HPDE6-E6E7 (cell line): ENCODE measurements around the gene CAMK2B.

ENCODE experiments used
- DNase-seq: peaks from one replicate; pipeline ENCODE4 v3.0.0; 2011; ENCODE audit warnings: missing footprints; ENCODE audit errors: extremely low spot score

Gene CAMK2B

DNA sequence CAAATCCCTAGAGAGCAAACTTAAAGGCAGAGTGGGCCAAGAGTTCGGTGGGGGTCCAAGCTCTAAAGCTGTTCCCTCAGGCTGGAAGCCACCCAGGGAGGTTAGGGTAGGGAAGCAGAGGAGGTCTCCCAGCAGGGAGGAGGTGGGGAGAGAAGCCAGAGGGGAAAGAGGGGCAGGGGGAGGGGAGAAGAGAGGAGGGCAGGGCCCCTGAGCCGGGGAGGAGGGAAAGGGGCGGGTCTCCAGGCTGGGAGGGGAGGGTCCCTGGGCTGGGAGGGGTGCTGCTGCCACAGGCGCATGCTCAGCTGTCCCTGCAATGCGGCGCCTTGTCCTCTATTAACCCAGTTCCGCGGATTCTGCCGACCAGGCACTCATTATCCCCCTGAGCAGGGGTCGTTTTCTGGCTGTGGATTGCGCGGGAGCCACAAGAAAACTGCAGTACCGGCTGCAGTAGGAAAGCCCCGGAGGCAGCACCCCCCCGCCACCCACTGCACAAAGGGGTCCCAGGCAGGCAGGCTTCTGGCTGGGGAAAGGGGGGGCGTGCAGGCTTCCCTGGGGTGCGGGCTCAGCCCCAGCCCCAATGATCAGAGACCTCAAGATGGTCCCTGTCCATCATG lies 49.3 kb downstream of the CAMK2B start:
- no peak for DNase-seq

DNA sequence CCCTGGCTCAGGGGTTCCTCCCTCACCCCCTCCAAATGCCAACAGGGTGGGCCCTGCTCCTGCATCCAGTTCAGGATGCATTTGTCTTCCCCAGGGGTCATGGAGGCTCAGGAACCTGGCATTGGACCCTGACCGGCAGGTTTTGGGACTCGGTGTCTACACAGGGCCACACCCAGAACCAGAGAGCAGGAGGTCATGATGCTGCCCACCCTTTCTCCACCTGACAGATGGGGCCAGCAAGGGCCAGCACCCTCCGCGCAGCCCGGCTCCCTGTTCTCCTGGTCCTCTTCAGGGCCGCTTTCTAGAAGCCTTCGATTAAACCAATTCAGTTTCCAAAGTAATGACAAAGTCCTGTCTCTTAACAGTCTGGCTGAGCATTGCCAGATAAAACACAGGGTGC lies 50.2 kb downstream of the CAMK2B start:
- DNase-seq, result no peak

- DNase-seq, result no peak
These were observed 50.8 kb downstream of the CAMK2B start for GRCh38 chr7:44274623-44274975.

DNA sequence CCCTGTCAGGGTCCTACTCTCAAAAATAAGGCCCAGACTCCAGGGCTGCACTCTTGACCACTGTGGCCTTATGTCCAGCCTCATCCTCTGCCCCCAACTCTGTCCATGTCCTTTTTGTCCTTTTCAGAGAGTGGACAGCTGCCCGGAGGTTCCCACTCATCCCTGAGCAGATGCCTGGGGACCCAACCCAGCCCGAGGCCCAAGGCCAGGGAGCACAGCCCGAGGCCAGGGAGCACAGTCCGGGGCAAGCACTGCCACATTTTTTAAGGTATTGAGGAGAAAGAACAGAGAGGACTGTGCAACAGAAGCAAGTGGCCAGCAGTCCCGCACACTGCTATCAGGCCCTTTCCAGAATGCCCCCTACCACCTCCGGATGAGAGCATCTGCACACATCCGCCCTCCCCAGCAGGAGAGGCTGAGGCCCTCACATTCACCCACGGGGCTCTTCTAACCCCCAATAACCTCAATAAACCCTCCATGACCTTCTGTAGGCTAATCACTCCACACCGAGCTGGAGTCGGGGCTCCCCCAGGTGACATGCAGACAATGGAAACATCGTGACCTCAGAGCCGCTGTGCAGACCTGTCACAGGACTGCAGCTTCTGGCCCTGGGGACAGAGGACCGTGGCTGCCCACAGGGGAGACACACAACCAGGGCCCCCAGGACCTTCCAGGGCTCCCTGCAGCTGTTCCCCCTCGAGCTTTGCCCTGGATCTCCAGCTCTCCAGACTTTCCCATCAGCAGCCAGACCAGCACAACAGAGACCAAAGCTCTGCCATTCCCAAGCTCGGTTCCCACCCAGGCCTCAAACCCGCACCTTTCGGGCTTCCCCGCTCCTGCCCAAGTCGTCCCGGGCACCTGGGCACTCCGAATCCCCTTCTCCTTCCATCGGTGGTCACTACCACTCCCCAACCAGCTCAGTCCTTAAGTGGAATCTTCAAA lies 51.4 kb downstream of the CAMK2B start:
- DNase-seq, result no peak

GRCh38 chr7:44272981-44273380 lies 52.4 kb downstream of the CAMK2B start:
- no peak for DNase-seq

- no peak for DNase-seq
These were observed 52.9 kb downstream of the CAMK2B start for GRCh38 chr7:44272456-44272855.

GRCh38 chr7:44269943-44270493 lies 55.4 kb downstream of the CAMK2B start:
- no peak for DNase-seq

DNA sequence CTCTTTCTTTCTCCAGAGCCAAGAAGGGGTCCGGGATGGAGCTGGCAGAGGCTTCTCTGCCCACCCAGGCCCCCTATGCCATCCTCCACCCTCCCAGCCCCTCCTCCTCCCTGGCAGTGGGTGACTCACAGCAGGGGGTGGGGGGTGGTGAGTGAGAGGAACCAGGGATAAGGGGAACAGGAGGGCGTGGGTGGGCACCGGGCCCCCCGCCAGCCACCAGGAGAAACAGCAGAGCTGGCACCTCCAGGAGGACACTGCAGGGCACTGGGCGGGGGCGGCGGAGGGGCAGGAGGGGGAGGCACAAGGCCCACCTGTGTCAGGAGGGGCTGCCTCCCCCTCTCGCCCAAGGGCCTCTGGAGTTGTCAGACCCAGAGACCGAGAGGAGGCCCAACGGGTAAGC lies 56.0 kb downstream of the CAMK2B start:
- DNase-seq, result no peak

GRCh38 chr7:44268671-44269070 lies 56.7 kb downstream of the CAMK2B start:
- no peak for DNase-seq

DNA sequence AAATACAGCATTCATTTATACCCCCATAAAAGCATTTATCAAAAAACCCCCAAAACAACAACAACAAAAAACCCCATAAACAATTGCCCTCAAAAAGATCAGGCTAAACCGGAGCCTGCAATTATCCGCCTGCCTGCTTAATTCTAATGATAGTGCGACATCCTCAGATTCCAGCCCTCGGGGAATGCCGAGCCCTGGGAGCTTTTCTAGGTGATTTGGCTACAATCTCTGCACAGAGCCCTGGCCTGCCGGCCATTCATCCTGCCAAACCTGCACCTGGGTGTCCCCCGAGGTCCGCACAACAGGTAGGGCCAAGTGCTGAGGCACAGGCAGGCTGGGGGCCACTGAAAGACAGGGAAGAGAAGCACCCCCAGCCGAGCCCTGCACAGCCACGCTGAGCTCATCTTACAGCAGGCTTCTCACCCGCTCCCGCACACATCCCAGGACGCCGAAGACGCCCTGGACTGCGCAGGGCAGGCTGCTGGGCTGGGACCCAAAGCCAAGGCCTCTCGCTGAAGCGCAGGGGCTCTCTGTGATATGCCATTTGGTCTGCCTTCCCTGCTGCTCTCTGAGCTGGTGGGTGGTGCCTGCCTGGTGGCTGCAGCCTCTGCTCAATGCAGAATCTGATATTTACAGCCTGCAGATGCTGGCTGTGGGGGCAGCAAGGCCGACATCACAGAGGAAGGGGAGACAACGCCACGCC lies 57.5 kb downstream of the CAMK2B start:
- DNase-seq, result no peak

DNA sequence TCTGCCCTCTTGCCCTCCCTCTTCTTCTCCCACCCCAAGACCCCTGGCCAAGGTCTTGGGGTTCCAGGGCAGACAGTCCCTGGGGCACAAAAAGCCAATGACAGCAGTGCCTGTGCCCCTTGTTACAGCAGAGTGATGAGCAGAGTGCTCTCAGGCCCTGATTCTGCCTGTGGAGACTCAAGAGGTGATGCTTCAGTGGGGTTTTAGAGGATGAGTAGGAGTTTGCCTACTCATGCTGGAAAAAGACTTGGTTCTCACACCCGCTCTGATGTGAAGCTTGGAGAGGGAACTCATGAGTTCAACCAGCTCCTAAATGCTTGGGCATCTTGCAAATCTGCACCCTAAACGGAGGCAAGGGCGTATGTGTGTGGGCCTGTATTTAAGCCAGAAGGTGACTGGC lies 58.2 kb downstream of the CAMK2B start:
- DNase-seq, result no peak

DNA sequence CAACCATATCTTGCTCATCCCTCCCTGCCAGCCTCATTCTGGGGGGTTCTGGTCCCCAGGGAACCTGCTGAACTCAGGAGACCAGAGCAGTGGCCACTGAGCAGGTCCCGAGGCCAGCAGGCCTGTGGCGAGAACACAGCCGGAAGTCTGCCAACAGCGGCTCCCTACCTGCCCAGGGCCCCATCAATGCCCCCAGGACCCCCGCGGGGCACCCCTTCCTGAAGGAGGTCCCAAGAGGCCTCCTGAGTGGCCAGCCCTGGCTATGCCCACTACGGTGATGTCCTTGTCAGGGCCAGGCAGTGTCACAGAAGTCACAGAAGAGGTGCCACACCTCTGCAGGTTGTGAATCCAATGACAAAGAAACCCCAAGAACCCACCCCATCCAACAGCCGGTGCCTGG lies 58.9 kb downstream of the CAMK2B start:
- no peak for DNase-seq

GRCh38 chr7:44265728-44266127 lies 59.7 kb downstream of the CAMK2B start:
- no peak for DNase-seq

GRCh38 chr7:44264221-44264931 lies 61.0 kb downstream of the CAMK2B start:
- peak; percentile 96 for DNase-seq

DNA sequence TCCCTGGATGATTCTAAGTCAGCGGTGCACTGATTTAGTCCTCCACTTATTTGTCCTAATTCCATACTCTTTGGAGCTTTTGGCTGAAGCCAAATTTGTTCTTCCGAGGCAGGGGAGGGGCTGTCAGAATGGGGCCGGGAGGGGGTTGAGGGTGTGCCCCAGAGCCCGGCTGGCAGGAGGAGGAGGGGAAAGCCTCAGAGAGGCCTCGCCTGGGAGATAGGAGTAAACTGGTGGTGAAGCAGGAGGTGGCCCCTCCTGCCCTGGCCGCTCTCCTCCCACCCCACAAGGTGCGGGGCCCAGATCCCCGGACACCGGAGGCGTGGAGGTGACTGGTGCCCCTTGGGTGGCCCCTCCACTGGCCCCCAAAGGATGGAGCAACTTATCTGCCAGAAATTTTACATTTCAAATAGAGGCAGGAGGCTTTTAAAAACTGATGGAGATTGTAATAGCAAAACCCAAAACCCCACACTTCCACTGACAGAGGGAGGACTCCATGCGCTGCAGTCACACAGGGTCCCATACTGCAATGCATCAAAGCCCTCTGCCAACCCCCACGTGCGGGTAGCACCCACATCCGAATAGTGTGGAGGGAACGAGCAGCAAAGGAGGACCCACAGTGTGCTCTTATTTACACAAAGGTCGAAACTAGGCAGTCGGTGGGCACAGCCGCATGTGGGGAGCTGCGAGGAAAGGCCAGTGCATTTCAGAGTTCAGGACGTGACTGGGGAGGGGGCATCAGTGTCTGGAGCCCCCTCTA lies 61.9 kb downstream of the CAMK2B start:
- DNase-seq, result no peak

DNA sequence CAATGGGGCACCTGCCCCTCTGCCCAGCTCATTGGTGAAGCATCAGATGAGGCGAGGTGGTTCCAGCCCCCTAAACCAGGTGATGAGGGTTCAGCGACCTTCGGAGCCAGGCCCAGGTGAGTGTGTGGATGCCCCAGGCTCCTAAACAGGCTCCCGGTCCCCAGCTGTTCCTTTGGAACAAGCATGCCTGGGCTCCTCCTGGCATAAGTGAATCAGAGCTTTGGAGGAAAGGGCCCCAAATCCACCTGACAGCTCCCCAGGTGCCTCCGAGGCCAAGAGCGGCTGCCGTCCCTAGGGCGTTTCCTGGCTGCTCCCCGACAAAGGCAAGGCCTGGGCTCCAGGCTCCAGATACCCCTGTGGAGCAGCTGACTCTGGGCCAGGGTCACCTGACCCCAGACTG lies 63.4 kb downstream of the CAMK2B start:
- DNase-seq, result peak; percentile 39

DNA sequence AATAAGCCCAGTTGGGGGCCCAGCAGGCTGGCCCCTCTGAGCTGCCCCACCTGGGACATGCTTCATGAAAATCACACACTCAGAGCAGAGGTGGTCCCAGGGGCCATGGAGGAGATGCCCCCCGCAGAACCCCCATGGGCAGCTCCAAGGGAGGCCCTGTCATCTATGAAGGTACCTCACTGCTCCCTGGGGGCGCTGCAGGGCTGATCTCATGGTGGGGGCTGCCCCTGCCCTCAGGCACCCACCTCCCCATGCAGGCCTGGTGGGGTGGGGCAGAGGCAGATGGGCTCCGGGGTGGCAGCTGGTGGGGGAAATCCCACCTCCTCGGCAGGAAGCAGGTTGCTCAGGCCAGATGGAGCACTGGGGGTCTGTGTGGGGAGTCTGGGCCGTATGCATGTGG lies 64.2 kb downstream of the CAMK2B start:
- DNase-seq, result no peak

- peak; percentile 29 for DNase-seq
These were observed 65.6 kb downstream of the CAMK2B start for GRCh38 chr7:44259547-44260457.

DNA sequence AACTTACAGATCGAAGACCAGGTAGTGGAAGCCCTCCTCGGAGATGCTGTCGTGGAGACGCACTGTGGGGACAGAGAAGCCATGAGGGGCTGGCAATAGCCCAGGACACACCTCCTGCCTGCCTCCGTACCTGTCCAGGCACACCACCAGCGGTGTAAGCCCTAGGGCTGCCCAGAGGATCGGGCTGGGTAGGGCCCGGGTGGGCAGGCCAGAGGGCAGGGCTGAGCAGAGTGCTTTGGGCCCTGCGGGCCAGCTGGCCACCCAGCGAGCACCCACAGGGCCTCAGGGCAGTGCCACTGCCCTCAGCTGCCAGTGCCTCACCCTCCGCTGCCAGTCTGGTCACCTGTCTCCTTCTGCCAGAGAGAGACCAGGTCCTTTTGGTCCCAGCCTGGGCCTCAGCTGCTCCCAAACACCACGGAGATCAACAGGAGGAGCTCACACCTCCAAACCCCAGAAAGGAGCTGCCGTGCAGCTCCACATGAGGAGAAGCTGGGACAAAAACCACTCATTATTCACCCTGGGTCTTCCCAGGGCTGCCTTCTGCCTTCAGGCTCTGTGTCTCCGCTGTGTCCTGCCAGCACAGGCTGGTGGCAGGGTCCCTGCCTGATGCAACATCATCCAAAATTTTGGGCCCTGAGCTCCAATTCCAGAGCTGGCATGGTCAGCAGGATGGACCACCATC lies 66.4 kb downstream of the CAMK2B start:
- no peak for DNase-seq

DNA sequence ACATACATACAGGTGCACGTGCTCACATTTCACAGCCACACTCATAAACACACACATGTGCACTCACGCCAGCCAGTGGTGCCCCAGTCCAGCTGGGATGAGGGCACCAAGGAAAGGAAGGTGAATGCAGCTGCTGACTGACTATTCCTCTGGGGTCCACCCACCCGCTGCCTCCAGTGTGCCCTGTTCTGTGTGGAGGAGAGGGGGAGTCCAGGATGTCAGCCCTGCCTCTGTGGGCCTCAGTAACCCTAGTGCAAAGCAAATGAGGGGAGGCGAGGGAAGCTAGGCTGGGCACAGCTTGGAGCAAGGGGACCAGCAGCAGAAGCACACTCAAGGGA lies 67.0 kb downstream of the CAMK2B start:
- no peak for DNase-seq
